HG03469 (cell line): ENCODE results near the gene CCNK.

Source experiments
- ATAC-seq: cut with Tn5 transposase; IDR thresholded peaks from one replicate; pipeline ENCODE4 v1.9.1; 2021; ENCODE audit warnings: mild to moderate bottlenecking, moderate library complexity, moderate number of reproducible peaks; ENCODE audit not compliant: unreplicated experiment

Gene CCNK

GRCh38 chr14:99532310-99532709 is 51.1 kb downstream of the CCNK start:
- no peak for ATAC-seq

GRCh38 chr14:99534333-99534732 is 53.1 kb downstream of the CCNK start:
- ATAC-seq = no peak

- no peak for ATAC-seq
These were observed 53.7 kb downstream of the CCNK start for GRCh38 chr14:99534863-99535262.

GRCh38 chr14:99535448-99535847 is 54.2 kb downstream of the CCNK start:
- ATAC-seq = no peak

GRCh38 chr14:99535908-99536778 is 54.9 kb downstream of the CCNK start:
- ATAC-seq = no peak

GRCh38 chr14:99537399-99537798 is 56.2 kb downstream of the CCNK start:
- ATAC-seq = no peak

- ATAC-seq = no peak
These were observed 57.1 kb downstream of the CCNK start for GRCh38 chr14:99538275-99538674.

GRCh38 chr14:99538733-99539132 is 57.5 kb downstream of the CCNK start:
- no peak for ATAC-seq

- no peak for ATAC-seq
These were observed 58.3 kb downstream of the CCNK start for GRCh38 chr14:99539491-99539890.

- ATAC-seq = no peak
These were observed 59.2 kb downstream of the CCNK start for GRCh38 chr14:99540196-99541032.

GRCh38 chr14:99541211-99541610 is 60.0 kb downstream of the CCNK start:
- no peak for ATAC-seq

- ATAC-seq = no peak
These were observed 60.7 kb downstream of the CCNK start for GRCh38 chr14:99541677-99542470.

GRCh38 chr14:99542566-99542965 is 61.4 kb downstream of the CCNK start:
- no peak for ATAC-seq

GRCh38 chr14:99543370-99543769 is 62.2 kb downstream of the CCNK start:
- ATAC-seq = no peak

GRCh38 chr14:99543985-99544384 is 62.8 kb downstream of the CCNK start:
- ATAC-seq = no peak

GRCh38 chr14:99544991-99545390 is 63.8 kb downstream of the CCNK start:
- ATAC-seq = no peak

GRCh38 chr14:99545586-99545985 is 64.4 kb downstream of the CCNK start:
- ATAC-seq = no peak

GRCh38 chr14:99546234-99546879 is 65.1 kb downstream of the CCNK start:
- ATAC-seq = no peak

GRCh38 chr14:99548255-99548654 is 67.0 kb downstream of the CCNK start:
- ATAC-seq = no peak

GRCh38 chr14:99548871-99549515 is 67.8 kb downstream of the CCNK start:
- no peak for ATAC-seq
